ENCODE measurements around the gene LYPLAL1.

GRCh38 chr1:219247441-219247840 is 73.8 kb downstream of the LYPLAL1 start:
- no peak for TF ChIP-seq POLR2AphosphoS5 (IDR thresholded peaks at IDR 0.05; ENCODE audit: low read depth, low read length)
- no peak for TF ChIP-seq REST (IDR thresholded peaks at IDR 0.05; ENCODE audit: insufficient read depth in 1 of 2, low read depth in 2 of 2, low read length in 1 of 2)
